ENCODE data around the gene HEMGN. TPM values are rescaled to one million over a fixed set of nuclear protein-coding genes. Genes with fewer than 3 reads are reported as not detected.

The HEMGN gene
- total and polyA plus RNA-seq, 10 of the 15 experiments (the other 5 are each of a cell fraction or from before 2014, with no cell fraction given), result 0.03 to 0.28 (median 0.09) TPM; not detected in 4

GRCh38 chr9:97975376-97975775 lies 37.4 kb upstream of the HEMGN start:
- BruUV-seq (replicated peaks), result no TSS peak
- SMC1A ChIA-PET (ENCODE audit: uncharacterized antibody, unreplicated experiment), result no interaction called here
- no peak for FAIRE-seq
- Histone ChIP-seq H3K27me3 (replicated peaks in 1 of 2; ENCODE audit: control insufficient read depth in 2 of 2, insufficient read depth in 2 of 2, low read length in 1 of 2) (no peaks in the 10 kb centered on the region), H4K20me1 (ENCODE audit: control insufficient read depth, insufficient read depth) (no peaks in the 10 kb centered on the region), H3K4me3 (no peak overlapping the region), H3K79me2 (ENCODE audit: control insufficient read depth, insufficient read depth, low read length) (no peaks in the 10 kb centered on the region), H3K4me2 (ENCODE audit: control insufficient read depth, insufficient read depth) (no peak overlapping the region), H3K9me3 (replicated peaks; ENCODE audit: control insufficient read depth, insufficient read depth, low read length) (no peaks in the 10 kb centered on the region), H3K4me1 (ENCODE audit: control insufficient read depth, insufficient read depth, low read length) (no peaks in the 10 kb centered on the region), H2AFZ (ENCODE audit: control insufficient read depth, low read depth, low read length) (no peak overlapping the region), H3K36me3 (ENCODE audit: control insufficient read depth in 2 of 2, insufficient read depth in 2 of 2, low read length in 1 of 2) (no peaks in the 10 kb centered on the region), H3K27ac (ENCODE audit: control insufficient read depth, insufficient read depth) (no peak overlapping the region), H3K9ac (ENCODE audit: control insufficient read depth, insufficient read depth, low read length) (no peak overlapping the region)
- RAD21 ChIA-PET (ENCODE audit: unreplicated experiment), result no interaction called here
- no peak for DNase-seq (ENCODE audit: low read depth, low spot score)
- no peak for TF ChIP-seq HCFC1 (IDR thresholded peaks at IDR 0.05; ENCODE audit: low read length)
- no peak for TF ChIP-seq ZNF687 (IDR thresholded peaks at IDR 0.05)
- in situ Hi-C loops (cut with MboI) (no loop called here), intact Hi-C loops (cut with micrococcal nuclease; ENCODE audit: unreplicated experiment) (no loop called here)
- CTCF ChIA-PET, result no interaction called here
- 0% methylated on average over 1 of the region's 1 CpG for WGBS (ENCODE audit: insufficient coverage, insufficient replicate concordance, low lambda C conversion rate, missing lambda C conversion rate)
- ATAC-seq, result no peak
- POLR2A ChIA-PET, result no interaction called here

GRCh38 chr9:97972753-97973152 lies 34.8 kb upstream of the HEMGN start:
- no TSS peak for BruUV-seq (replicated peaks)
- FAIRE-seq (no peak), ATAC-seq (no peak), DNase-seq (ENCODE audit: low read depth, low spot score) (no peak)
- H4K20me1 ChIP-seq (ENCODE audit: control insufficient read depth, insufficient read depth), result no peaks in the 10 kb centered on the region
- no peaks in the 10 kb centered on the region for H3K79me2 ChIP-seq (ENCODE audit: control insufficient read depth, insufficient read depth, low read length)
- intact Hi-C loops (cut with micrococcal nuclease; ENCODE audit: unreplicated experiment), result no loop called here
- ChIA-PET POLR2A (no interaction called here), SMC1A (ENCODE audit: uncharacterized antibody, unreplicated experiment) (interaction anchor here (1.6 kb wide), 1 partner anchor 13 kb away, joined by 6 read pairs; no protein-coding TSS in a partner anchor), RAD21 (ENCODE audit: unreplicated experiment) (interaction anchor here (0.6 kb wide), 1 partner anchor 552 kb away, joined by 3 read pairs; no protein-coding TSS in a partner anchor), CTCF (interaction anchor here (0.8 to 3.3 kb wide), 3 partner anchors 18 to 49 kb away, joined by 3 to 9 read pairs (median 3); no protein-coding TSS in a partner anchor)
- H3K4me1 ChIP-seq (ENCODE audit: control insufficient read depth, insufficient read depth, low read length), result no peaks in the 10 kb centered on the region
- WGBS (ENCODE audit: insufficient coverage, insufficient replicate concordance, low lambda C conversion rate, missing lambda C conversion rate), result 49% methylated on average over 4 of the region's 4 CpGs
- H2AFZ ChIP-seq (ENCODE audit: control insufficient read depth, low read depth, low read length), result no peak overlapping the region
- TF ChIP-seq BRCA1 (IDR thresholded peaks at IDR 0.05; ENCODE audit: low read depth, low read length), result no peak
- no peaks in the 10 kb centered on the region for H3K36me3 ChIP-seq (ENCODE audit: control insufficient read depth in 2 of 2, insufficient read depth in 2 of 2, low read length in 1 of 2)
- H3K9ac ChIP-seq (ENCODE audit: control insufficient read depth, insufficient read depth, low read length), result no peak overlapping the region
- H3K9me3 ChIP-seq (replicated peaks; ENCODE audit: control insufficient read depth, insufficient read depth, low read length), result no peaks in the 10 kb centered on the region
- no peak overlapping the region for H3K4me2 ChIP-seq (ENCODE audit: control insufficient read depth, insufficient read depth)
- H3K4me3 ChIP-seq, result no peak overlapping the region
- no peaks in the 10 kb centered on the region for H3K27me3 ChIP-seq (replicated peaks in 1 of 2; ENCODE audit: control insufficient read depth in 2 of 2, insufficient read depth in 2 of 2, low read length in 1 of 2)
- H3K27ac ChIP-seq (ENCODE audit: control insufficient read depth, insufficient read depth), result no peak overlapping the region
- in situ Hi-C loops (cut with MboI), result no loop called here

All from GM12878 (cell line).